GM11168 (cell line): Measurements from ENCODE around the gene ZNG1F.
"Not testable (repeated sequence)": the region's sequence is repeated elsewhere in the genome, so short reads cannot be mapped to it uniquely, and the experiment has no call there.

Source experiments
- in situ Hi-C: fragments of 300-500 bp; cut with MboI; formaldehyde crosslinking; loops from one replicate; pipeline ENCODE4 v1.12.0; 2022; ENCODE audit warnings: low sequenced_read_pairs; ENCODE audit not compliant: unreplicated experiment

Gene ZNG1F

GRCh38 chr9:41123812-41124211, 65.3 kb downstream of the ZNG1F start:
- in situ Hi-C loops = not testable (repeated sequence)

GRCh38 chr9:41123396-41123795, 65.7 kb downstream of the ZNG1F start:
- in situ Hi-C loops = not testable (repeated sequence)

- in situ Hi-C loops = not testable (repeated sequence)
Measured at GRCh38 chr9:41120696-41121095, 68.4 kb downstream of the ZNG1F start.

GRCh38 chr9:41119719-41120118, 69.4 kb downstream of the ZNG1F start:
- in situ Hi-C loops = not testable (repeated sequence)

GRCh38 chr9:41119311-41119710, 69.8 kb downstream of the ZNG1F start:
- in situ Hi-C loops = not testable (repeated sequence)

- in situ Hi-C loops = not testable (repeated sequence)
Measured at GRCh38 chr9:41113348-41113747, 75.8 kb downstream of the ZNG1F start.

- in situ Hi-C loops = not testable (repeated sequence)
Measured at GRCh38 chr9:41111414-41111813, 77.7 kb downstream of the ZNG1F start.

- in situ Hi-C loops = not testable (repeated sequence)
Measured at GRCh38 chr9:41110913-41111312, 78.2 kb downstream of the ZNG1F start.

GRCh38 chr9:41109253-41109652, 79.9 kb downstream of the ZNG1F start:
- in situ Hi-C loops = not testable (repeated sequence)

GRCh38 chr9:41108816-41109215, 80.3 kb downstream of the ZNG1F start:
- in situ Hi-C loops = not testable (repeated sequence)

GRCh38 chr9:41106472-41107116, 82.5 kb downstream of the ZNG1F start:
- in situ Hi-C loops = not testable (repeated sequence)

- in situ Hi-C loops = not testable (repeated sequence)
Measured at GRCh38 chr9:41105557-41106253, 83.4 kb downstream of the ZNG1F start.

GRCh38 chr9:41104542-41104941, 84.6 kb downstream of the ZNG1F start:
- in situ Hi-C loops = not testable (repeated sequence)

GRCh38 chr9:41100508-41100907, 88.6 kb downstream of the ZNG1F start:
- in situ Hi-C loops = not testable (repeated sequence)

GRCh38 chr9:41098759-41099158, 90.4 kb downstream of the ZNG1F start:
- in situ Hi-C loops = not testable (repeated sequence)

- in situ Hi-C loops = not testable (repeated sequence)
Measured at GRCh38 chr9:41095060-41095459, 94.1 kb downstream of the ZNG1F start.

GRCh38 chr9:41094010-41094773, 94.9 kb downstream of the ZNG1F start:
- in situ Hi-C loops = not testable (repeated sequence)

- in situ Hi-C loops = not testable (repeated sequence)
Measured at GRCh38 chr9:41090922-41091321, 98.2 kb downstream of the ZNG1F start.

- in situ Hi-C loops = not testable (repeated sequence)
Measured at GRCh38 chr9:41090386-41090785, 98.7 kb downstream of the ZNG1F start.

GRCh38 chr9:41088450-41089059, 100.6 kb downstream of the ZNG1F start:
- in situ Hi-C loops = not testable (repeated sequence)

GRCh38 chr9:41087929-41088328, 101.2 kb downstream of the ZNG1F start:
- in situ Hi-C loops = not testable (repeated sequence)
